WI38 (cell line): ENCODE measurements around the gene EPB41L4A.
"Not testable (repeated sequence)": the region's sequence is repeated elsewhere in the genome, so short reads cannot be mapped to it uniquely, and the experiment has no call there.

Experiments
- H3K4me3 ChIP-seq: 2 replicates; pipeline ENCODE4 v1.5.1; 2011; ENCODE audit warnings: low read depth, mild to moderate bottlenecking, control low read depth, low read length
- TF ChIP-seq, protein P1 (sequence below): IDR thresholded peaks from 2 replicates; pipeline ENCODE4 v1.5.1; 2012; ENCODE audit warnings: low read depth, mild to moderate bottlenecking, control low read depth, low read length

EPB41L4A gene

DNA sequence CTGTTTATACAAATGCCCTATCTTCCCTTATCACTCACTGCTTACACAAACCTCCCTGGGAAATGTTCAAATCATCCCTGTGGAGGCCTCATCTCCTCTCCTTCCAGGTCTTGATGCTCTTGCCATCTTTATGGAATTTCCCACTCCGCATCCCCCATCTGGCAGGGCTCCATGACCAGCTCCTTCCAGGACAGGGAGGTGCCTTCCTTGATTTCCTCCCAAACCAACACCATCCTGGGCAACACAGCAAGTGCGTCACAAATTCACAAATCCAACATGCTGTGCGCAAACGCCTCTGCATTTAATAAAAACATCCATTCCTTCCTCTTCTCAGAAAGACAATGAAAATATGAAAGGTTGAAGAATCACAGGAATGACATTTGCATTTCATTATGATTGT, 51.7 kb downstream of the EPB41L4A start:
- H3K4me3 ChIP-seq: no peak overlapping the region
- TF ChIP-seq, protein P1, sequence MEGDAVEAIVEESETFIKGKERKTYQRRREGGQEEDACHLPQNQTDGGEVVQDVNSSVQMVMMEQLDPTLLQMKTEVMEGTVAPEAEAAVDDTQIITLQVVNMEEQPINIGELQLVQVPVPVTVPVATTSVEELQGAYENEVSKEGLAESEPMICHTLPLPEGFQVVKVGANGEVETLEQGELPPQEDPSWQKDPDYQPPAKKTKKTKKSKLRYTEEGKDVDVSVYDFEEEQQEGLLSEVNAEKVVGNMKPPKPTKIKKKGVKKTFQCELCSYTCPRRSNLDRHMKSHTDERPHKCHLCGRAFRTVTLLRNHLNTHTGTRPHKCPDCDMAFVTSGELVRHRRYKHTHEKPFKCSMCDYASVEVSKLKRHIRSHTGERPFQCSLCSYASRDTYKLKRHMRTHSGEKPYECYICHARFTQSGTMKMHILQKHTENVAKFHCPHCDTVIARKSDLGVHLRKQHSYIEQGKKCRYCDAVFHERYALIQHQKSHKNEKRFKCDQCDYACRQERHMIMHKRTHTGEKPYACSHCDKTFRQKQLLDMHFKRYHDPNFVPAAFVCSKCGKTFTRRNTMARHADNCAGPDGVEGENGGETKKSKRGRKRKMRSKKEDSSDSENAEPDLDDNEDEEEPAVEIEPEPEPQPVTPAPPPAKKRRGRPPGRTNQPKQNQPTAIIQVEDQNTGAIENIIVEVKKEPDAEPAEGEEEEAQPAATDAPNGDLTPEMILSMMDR: no peak

DNA sequence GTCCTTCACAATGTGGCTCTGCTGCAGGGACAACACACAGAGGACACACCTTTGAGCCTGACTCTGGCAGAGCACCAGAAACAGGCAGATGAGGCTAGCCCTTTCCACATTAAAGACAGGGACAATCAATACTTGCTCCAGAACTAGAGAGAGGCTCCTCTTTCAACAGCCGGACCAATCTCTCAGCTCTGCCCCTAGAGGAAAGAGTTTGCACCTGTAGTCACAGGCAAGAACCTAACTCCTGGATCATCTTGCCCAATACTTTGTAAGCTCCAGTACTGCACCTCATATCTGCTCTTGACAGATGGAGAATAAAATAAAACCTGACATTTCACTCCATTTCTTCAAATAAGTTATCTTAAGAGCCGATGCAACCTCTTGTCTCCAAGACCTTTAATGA, 52.1 kb downstream of the EPB41L4A start:
- H3K4me3 ChIP-seq: no peak overlapping the region

DNA sequence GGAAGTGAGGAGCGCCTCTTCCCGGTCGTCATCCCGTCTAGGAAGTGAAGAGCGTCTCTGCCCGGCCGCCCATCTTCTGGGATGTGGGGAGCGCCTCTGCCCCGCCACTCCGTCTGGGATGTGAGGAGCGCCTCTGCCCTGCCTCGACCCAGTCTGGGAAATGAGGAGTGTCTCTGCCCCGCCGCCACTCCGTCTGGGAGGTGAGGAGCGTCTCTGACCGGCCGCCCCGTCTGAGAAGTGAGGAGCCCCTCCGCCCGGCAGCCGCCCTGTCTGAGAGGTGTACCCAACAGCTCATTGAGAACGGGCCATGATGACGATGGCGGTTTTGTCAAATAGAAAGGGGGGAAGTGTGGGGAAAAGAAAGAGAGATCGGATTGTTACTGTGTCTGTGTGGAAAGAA, 58.3 kb downstream of the EPB41L4A start:
- H3K4me3 ChIP-seq: not testable (repeated sequence)

More for the DNA sequence above, 52.1 kb downstream of the EPB41L4A start:
- TF ChIP-seq, protein P1: no peak

DNA sequence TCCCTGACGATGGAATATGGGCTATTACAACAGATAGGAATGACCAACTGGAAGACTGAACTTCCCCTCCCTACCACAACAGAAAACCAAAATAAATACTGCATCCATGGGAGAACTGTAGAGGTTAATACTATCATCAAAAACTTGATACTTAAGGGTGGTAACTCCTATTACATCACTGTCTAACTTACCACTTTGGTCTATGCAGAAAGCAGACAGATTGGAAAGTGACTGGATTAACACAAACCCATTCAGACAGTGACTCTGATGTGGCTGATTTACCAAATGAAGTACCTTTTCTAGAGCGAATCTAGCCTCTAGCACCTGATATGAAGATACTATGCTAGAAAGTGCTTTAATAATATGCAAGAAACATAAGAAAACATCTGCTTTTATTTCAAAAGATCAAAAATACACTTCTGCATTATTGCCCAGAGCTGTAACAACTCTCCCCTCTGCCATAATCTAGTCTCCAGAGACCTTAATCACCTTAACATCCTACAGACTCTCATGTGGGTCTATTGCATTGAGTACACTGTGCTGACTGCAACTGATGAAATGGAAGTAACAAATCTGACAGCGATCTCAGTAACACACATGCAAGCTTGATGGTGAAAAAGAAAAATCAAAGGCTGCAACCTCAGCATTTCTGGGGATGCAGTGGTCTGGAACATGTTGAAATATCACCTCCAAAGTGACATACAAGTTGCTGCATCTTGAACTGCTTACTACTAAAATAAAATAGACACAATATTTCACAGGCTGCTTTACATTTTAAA, 62.7 kb downstream of the EPB41L4A start:
- TF ChIP-seq, protein P1: no peak
- no peak overlapping the region for H3K4me3 ChIP-seq

DNA sequence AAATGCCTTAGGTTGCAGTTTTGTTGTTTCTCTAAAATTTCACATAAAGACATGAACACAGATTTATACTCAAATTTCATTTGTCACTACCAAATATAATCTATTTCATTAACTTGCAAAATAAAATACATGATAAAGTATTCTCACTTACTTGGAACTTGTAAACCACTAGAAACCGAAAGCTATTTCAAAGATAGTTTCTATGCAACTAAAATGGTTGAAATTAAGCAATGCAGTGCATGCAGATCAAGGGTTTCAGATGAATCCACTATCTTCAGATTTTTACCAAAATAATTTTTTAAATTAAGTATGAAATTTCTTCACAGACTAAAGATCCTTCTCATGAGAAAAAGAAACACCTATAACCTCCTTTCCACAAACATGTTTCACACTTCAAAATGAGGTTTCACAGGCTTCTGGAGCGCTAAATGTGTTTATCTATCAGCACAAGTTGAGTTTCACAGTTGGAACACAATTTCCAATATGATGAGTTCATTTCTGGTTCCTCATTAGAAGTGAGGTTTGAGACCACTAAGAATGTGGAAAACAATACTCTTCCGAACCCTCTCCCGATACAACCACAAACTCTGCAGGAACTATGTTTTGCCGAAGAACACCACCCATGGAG, 63.9 kb downstream of the EPB41L4A start:
- TF ChIP-seq, protein P1: no peak
- H3K4me3 ChIP-seq: no peak overlapping the region

DNA sequence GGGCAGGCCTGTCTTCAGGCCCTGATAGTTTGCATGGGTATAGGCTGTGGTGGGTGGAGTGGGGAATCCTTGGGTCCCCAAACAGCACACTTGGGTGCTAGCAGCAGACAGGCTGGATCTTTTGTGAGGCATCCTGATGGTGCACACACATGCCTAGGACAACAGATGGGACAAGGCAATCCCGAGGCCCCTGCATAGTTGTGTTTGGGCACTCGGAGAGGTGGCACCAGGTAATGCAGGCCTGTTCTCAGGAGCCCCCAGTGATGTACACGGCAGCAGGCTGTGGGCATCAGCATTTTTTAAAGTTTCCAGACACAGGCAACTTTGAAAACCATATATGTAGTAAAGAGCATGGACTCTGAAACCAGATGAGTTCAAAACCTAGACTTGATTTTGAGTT, 65.4 kb downstream of the EPB41L4A start:
- H3K4me3 ChIP-seq: no peak overlapping the region
- TF ChIP-seq, protein P1: no peak

DNA sequence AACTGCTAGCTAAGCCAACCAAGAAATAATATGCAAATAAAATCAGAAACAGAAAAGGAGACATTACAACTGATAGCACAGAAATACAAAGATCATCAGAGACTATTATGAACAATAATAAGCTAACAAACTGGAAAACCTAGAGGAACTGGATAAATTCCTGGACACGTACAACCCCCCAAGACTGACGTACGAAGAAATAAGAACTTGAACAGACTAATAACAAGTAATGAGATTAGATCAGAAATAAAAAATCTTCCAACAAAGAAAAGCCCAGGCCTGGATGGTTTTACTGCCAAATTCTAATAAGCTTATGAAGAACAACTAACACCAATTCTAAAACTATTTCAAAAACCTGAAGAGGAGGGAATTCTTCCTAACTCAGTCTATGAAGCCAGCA, 67.9 kb downstream of the EPB41L4A start:
- no peak overlapping the region for H3K4me3 ChIP-seq
- TF ChIP-seq, protein P1: no peak

DNA sequence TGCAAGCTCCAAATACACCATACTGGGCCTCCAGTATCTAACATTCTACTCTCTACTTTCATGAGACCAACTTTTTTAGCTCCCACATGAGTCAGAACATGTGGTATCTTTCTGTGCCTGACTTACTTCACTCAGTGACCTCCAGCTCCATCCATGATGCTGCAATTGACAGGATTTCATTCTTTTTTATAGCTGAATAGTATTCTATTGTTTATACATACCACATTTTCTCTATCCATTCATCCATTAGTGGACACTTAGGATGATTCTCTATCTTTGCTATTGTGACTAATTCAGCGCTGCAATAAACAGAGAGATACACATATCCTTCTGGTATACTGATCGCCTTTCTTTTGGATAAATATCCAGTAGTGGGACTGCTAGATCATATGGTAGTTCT, 68.5 kb downstream of the EPB41L4A start:
- TF ChIP-seq, protein P1: no peak
- H3K4me3 ChIP-seq: no peak overlapping the region
